KOPT-K1 (cell line): ENCODE measurements around the gene ADRM1.

Source experiments
- H3K27ac ChIP-seq: fragments of 200-600 bp; sonication (generic); 2 replicates; pipeline ENCODE4 v1.5.1; 2016; ENCODE audit warnings: antibody characterized with exemption, mild to moderate bottlenecking, low read depth, low read length; ENCODE audit not compliant: poor library complexity, severe bottlenecking
- H3K36me3 ChIP-seq: fragments of 200-600 bp; sonication (generic); 2 replicates; pipeline ENCODE4 v1.5.1; 2017; ENCODE audit warnings: antibody characterized with exemption, mild to moderate bottlenecking, low read length, moderate library complexity; ENCODE audit not compliant: insufficient read depth
- H3K9me3 ChIP-seq: fragments of 200-600 bp; sonication (generic); 2 replicates; pipeline ENCODE4 v1.5.1; 2017; ENCODE audit warnings: antibody characterized with exemption, low read length, mild to moderate bottlenecking; ENCODE audit not compliant: insufficient read depth, poor library complexity, severe bottlenecking

ADRM1 gene

DNA sequence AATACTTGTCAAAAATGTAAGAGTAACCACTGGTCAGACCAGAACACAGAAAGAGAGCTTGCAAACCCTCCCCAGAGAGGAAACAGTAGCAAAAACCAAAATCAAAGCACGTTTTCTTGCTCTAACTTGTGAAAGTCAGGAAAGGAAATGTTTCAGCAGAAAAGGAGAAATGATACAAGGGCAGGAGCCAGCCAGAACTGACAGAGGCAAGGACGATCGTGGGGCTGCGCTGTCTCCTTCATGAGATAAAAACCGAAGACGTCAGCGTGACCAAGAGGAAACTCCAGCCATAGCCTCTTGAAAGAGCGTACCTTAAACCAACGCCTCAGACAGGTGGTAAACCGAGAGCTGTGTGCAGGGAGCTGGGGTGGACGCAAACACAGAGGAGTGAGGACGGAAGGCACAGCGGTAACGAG is 36.9 kb downstream of the ADRM1 start:
- Histone ChIP-seq H3K27ac (no peak overlapping the region), H3K9me3 (peaks cover 5% of the 10 kb centered on the region), H3K36me3 (no peaks in the 10 kb centered on the region)

DNA sequence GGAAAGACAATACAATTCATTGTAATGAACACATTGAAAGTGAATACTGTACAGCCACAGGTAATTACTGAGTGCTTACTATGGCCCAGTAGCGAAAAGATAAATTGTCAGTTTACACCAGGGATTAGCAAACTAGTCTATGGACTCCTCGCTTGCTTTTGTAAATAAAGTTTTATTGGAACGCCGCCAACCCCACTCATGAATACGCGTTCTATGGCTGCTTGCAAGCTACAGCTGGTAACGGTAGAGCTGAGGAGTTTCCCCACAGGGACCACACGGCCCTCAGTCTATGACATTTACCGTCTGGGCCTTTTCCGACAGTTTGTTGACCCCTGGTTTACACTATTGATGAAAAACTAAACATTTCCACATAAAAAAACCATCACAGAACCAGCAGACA is 40.1 kb downstream of the ADRM1 start:
- H3K36me3 ChIP-seq, result no peaks in the 10 kb centered on the region

DNA sequence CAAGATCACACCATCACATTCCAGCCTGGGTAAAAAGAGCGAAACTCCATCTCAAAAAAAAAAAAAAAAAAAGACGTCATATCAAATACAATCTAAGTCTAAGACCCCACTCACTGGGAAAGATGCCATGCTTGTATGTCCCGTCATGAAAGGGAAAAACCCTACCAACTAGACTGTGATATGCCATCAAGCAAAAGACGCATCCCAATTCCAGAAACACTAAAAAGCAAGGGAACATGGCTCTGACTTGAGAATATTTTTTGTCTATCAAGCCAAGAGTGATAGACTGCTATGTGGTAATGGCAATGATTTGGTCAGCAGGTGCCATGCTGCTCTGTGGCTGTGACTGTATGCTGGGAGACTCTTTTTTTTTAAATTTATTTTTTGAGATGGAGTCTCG is 41.3 kb downstream of the ADRM1 start:
- Histone ChIP-seq H3K9me3 (peaks cover 11% of the 10 kb centered on the region), H3K27ac (no peak overlapping the region), H3K36me3 (no peaks in the 10 kb centered on the region)

More for the DNA sequence above, 40.1 kb downstream of the ADRM1 start:
- Histone ChIP-seq H3K9me3 (peaks cover 5% of the 10 kb centered on the region), H3K27ac (no peak overlapping the region)

DNA sequence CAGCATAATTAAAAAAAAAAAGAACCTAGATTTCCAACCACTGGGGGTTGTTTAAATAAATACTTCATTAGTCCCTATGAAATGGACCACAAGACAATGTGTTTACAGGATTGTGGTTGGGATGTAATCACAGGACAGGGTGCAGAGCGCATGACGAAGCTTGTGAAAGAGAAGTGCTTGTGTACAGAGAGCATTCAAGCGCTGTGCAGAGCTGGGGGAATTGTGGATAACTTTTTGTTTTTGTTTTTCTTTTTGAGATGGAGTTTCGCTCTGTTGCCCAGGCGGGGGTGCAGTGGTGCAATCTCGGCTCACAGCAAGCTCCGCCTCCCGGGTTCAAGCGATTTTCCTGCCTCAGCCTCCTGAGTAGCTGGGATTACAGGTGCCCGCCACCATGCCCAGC is 42.0 kb downstream of the ADRM1 start:
- H3K36me3 ChIP-seq, result no peaks in the 10 kb centered on the region
- no peak overlapping the region for H3K27ac ChIP-seq
- peaks cover 12% of the 10 kb centered on the region for H3K9me3 ChIP-seq

DNA sequence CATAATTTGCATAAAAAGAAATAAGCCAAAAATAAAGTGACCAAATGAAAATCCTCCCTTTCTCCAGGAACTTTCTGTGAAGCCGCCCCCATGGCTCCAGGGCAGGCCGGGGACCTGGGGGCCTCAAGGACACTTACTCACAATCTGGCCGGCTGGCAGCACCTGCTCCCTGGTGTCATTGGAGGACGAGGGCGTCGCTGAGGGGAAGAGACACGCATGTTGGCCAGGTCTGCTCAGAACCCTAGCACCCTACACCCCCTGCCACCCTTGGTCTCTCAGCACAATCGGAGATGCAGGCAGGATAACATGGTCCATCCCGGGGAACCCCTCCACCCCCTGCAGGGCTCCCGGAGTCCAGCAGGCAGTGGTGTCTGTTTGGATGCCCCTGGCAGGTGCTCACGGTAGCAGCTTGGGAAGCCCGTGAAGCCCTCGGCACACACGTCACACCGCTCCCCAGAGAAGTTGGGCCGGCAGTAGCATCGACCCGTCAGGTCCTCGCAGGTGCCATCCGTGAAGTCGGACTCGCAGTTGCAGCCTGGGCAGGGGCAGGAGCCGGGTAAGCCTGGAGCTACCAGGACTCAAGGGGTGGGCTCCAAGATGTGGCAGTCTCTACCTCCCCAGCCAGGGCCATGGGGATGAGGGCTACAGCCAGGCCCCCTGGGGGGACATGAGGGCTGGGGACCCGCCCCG is 43.0 kb downstream of the ADRM1 start:
- peaks cover 12% of the 10 kb centered on the region for H3K9me3 ChIP-seq

DNA sequence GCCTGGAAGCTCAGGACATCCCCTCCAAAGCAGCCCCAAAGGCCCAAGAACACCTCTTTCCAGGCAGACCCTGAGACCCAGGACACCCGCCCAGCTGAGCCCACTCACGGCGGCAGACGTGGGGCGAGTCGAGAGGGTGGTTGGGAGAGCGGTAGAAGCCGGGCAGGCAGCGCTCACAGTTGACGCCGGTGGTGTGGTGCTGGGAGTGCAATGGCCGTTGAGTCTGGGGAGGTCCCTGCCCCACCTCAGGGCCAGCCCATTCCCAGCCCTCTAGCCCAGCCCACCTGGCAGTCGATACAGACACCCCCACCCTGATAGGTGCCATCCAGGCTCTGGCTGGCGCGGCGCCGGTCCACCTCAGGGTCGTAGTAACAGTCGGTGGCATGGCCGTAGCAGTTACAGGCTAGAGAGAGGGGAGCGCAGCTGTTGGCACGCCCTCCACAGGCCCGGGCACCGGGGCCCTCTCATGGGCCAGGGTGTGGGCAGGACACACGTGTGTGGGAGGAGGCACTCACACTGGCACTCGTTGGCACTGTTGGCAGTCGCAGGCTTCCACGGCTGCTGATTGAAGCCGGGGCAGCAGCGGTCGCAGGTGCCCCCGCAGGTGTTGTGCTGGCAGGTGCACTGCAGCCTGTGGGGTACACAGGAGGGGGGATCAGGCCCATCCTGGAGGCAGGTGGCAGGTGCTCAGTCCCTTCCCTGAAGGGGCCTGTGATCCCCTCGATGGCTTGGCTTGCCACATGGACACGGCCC is 43.8 kb downstream of the ADRM1 start:
- no peaks in the 10 kb centered on the region for H3K36me3 ChIP-seq
- no peak overlapping the region for H3K27ac ChIP-seq
- peaks cover 7% of the 10 kb centered on the region for H3K9me3 ChIP-seq

More for the DNA sequence above, 43.0 kb downstream of the ADRM1 start:
- Histone ChIP-seq H3K36me3 (no peaks in the 10 kb centered on the region), H3K27ac (no peak overlapping the region)

DNA sequence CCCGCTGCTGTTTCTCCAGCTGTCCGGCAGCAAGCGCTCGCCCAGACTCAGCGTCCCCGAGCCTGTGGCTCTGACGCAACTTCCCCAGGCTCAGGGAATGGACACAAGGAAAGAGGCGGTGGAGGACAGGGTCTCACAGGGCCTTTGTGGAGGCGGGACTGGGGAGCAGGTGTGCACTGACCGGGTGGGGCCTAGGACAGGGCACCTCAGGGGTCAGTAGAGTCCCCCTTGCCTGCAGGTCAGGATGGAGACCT is 44.3 kb downstream of the ADRM1 start:
- Histone ChIP-seq H3K9me3 (peaks cover 7% of the 10 kb centered on the region), H3K27ac (no peak overlapping the region), H3K36me3 (no peaks in the 10 kb centered on the region)

DNA sequence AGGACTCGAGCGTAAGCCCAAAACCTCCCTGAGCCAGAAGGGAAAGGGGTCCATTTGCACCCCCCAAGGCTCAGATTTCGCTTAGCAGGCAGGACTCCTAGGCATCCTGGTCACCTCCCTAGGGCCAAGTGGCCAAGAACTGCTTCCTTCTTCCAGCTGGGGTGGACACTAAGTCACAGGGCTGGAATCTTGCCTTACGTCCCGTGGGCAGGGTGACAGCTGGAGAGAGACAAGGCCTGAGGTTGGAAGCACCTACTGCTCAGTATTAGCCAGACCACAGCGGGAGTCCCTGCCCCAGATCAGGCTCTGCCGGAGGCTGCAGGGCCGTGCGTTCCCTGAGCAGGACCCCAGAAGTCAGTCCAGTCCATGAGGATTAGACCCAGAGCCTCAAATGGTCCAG is 44.6 kb downstream of the ADRM1 start:
- Histone ChIP-seq H3K9me3 (peaks cover 7% of the 10 kb centered on the region), H3K27ac (no peak overlapping the region), H3K36me3 (no peaks in the 10 kb centered on the region)

DNA sequence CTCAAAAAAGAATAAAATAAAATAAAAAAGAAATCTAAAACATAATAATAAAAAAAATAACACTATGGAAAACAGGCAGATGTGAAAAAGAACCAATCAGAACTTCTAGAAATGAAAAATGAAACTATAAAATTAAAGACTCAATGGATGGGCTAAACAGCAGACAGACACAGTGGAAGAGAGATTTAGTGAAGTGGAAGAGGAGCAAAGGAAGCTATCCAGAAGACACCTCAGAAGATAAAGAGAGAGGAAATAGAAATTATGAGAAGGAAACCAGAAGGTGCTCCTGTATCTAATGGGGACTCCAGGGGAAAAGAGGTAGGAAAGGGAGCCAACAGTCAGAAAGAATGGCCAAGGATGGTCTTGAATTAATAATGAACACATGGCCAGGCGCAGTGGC is 45.8 kb downstream of the ADRM1 start:
- no peak overlapping the region for H3K27ac ChIP-seq
- no peaks in the 10 kb centered on the region for H3K36me3 ChIP-seq
- H3K9me3 ChIP-seq, result peaks cover 7% of the 10 kb centered on the region

DNA sequence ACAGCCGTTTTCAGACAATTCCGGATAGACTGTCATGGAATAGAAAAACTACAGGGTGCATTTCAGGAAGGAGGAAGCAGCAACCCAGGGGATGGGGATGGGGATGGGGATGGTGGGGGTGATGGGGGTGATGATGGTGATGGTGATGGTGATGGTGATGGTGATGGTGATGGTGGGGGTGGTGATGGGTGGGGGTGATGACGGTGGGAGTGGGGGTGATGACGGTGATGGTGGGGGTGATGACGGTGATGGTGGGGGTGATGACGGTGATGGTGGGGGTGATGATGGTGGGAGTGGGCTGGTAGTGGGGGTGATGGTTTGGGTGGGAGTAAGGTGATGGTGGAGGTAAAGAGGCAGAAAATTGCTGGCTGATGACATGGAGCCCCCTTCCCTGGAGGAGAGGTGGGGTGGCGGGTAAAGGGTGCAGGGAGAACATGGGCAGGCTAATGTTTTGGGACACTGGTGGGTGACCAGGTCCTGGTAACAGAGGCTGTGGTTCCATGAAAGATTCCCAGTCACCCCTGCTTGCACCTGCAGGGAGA is 46.8 kb downstream of the ADRM1 start:
- Histone ChIP-seq H3K9me3 (peaks cover 7% of the 10 kb centered on the region), H3K27ac (no peak overlapping the region), H3K36me3 (no peaks in the 10 kb centered on the region)

DNA sequence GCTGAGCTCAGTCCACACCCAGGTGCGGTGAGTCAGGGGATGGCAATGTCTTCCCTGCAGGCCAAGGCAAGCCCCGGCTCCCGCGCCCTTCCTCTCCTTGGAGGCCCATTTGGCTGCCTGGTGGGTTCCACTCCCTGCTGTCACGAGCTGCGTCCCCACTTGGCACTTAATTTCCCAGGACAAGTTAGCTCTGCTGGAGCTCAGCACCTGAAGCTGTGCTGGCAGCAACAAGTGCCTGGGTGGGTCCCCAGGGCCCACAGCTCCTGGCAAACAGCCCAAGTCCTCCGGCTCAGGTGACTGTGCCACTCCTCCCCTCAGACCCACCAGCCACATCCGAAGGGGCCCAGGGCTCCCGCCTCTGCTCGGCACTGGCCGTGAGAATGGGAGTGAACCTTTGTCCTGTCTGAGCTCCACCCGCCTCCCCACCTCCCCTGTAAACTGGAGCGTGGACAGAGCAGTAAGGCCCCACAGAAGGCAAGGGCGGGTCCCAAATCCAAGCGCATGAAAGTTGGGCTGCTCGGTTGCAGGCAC is 47.4 kb downstream of the ADRM1 start:
- peaks cover 7% of the 10 kb centered on the region for H3K9me3 ChIP-seq
- no peaks in the 10 kb centered on the region for H3K36me3 ChIP-seq
- no peak overlapping the region for H3K27ac ChIP-seq

DNA sequence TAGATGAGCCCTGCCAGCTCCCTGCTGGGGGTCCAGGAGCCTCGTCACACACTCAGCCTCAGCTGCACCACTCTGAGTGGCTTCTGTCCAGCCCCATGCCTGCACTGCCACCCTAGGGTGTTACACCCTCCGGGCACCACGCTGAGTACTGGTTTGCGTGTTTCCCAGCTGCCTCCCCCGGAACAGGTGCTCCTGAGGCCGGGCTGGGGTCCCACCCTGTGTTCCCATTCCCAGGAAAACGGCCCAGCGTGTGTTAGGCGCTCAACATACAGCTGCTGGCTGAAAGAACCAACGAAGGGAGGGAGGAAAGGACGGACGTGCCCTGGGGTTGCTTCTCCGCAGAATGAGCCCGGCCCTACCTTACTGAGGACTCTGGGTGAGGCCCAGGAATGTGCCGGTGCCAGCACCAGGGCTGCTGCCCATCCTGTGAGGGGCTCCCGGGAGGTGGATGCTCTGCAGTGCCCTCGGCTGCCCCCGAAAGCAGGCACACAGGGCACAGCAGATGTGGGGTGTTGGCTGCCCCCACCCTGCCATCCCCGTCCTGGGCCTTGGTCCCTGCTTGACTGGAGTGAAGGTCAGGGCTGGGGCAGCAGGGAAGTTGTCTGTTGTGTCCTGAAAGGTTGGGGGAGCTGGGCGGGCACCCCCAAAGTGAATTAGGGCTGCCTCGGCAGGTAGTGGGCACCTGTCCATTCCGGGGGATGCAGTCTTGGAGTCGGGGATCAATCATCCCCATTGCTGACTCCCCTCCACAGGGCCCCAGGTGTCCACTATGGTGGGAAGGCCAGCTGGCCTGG is 48.0 kb downstream of the ADRM1 start:
- Histone ChIP-seq H3K27ac (no peak overlapping the region), H3K9me3 (peaks cover 7% of the 10 kb centered on the region), H3K36me3 (no peaks in the 10 kb centered on the region)

DNA sequence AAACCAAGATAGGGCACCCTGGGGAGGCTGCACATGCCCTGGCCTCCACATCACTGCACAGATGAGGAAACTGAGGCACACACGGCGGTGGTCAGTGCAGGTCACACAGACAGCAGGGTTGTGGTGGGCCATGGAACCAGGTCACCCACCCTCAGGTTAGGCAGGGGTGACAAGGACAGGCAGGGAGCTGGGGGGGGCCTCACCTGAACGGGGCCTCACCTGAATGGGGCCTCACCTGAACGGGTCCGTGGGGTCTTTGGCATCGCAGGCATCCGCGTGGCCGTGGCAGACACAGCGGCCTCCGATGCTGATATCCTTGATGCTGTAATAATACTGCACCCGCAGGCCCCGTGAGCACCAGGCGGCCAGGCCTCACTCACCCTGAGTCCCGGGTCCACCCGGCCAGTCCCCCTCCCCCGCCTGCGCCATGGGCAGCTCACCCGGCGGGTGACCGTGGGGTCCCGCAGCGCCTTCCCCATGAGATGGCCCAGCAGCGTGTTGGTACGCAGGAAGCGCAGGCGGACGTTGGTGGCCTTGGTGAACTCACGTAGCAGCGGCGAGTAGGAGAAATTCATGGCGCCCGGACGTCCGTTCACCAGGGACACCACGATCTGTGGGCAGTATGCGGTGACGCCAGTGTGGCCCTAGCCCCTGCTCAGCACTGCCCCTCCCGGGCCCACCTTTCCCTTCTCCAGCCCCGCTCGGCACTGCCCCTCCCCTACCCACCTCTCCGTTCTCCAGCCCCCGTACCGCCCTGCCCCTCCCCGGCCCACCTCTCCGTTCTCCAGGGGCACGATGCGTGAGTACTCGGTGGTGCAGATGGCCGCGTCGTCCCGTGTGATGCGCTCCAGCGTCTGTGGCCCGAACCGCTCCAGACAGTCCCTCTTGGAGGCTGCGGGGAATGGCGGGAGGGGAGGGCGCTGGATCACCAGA is 48.9 kb downstream of the ADRM1 start:
- no peaks in the 10 kb centered on the region for H3K36me3 ChIP-seq
- peaks cover 7% of the 10 kb centered on the region for H3K9me3 ChIP-seq
- no peak overlapping the region for H3K27ac ChIP-seq
